ENCODE results near the gene AMBP.

DNA sequence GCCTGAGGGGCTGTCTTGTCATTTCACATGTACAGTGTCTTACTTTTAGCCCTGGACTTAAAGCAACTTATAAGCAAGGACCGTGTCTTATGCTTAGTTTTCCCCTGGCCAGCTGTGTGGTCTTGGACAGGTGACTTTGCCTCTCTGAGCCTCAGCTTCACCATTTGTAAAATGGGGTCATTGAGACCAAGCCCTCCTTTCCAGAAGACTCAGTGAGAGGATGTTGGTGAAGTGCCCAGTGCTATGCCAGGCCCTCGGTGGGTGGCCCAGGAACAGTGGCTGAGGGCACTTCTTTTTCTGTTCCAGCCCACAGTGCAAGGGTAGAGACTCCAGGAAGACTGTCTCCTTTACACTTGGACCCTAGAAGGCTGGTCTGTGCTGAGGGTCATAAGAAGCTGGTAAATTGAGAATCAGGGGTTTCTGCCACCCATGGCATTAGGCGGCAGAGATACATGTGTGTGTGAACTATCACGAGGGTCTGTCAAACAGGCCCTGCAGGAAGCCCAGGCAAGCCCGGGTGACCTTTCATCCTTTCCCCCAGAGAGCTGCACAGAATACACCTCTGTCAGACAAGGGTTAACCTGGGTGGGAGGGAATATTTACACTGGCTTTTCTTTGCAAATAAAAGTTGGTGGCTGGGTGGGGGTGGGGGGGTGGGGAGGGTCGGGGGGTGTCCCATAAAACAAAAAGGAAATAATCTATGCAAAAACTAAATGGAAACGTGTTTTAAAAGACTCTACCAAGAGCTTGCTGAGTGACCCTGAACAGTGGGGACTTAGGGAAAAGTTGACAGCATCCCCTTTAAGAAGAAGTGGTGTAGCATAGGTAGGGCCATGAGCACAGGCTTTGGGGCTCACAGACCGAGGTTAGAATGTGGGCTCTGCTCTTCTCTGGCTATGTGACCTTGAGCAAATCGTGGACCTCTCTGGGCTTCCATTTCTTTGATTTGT, 41.4 kb upstream of the AMBP start:
- TF ChIP-seq CTCF (IDR thresholded peaks at IDR 0.05) (no peak), JUND (IDR thresholded peaks at IDR 0.05) (no peak), RCOR1 (IDR thresholded peaks at IDR 0.05; ENCODE audit: low read length) (no peak), TCF12 (IDR thresholded peaks at IDR 0.05) (no peak), TAF1 (IDR thresholded peaks at IDR 0.05; ENCODE audit: borderline replicate concordance, low read depth, low read length) (no peak), POLR2AphosphoS5 (IDR thresholded peaks at IDR 0.05; ENCODE audit: low read depth, low read length) (no peak), YY1 (IDR thresholded peaks at IDR 0.05; ENCODE audit: low read depth) (no peak), MXI1 (IDR thresholded peaks at IDR 0.05; ENCODE audit: low read depth, low read length) (no peak), FOXJ3 (CRISPR knock-in tag; IDR thresholded peaks at IDR 0.05) (no peak), GATA2 (CRISPR knock-in tag; IDR thresholded peaks at IDR 0.05) (no peak), EP300 (IDR thresholded peaks at IDR 0.05; ENCODE audit: borderline replicate concordance in 1 of 2, low read depth in 1 of 2, low read length in 1 of 2) (no peak), SMC3 (IDR thresholded peaks at IDR 0.05; ENCODE audit: low read depth, low read length) (no peak)
- TF ChIP-seq, protein P1, sequence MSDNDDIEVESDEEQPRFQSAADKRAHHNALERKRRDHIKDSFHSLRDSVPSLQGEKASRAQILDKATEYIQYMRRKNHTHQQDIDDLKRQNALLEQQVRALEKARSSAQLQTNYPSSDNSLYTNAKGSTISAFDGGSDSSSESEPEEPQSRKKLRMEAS (IDR thresholded peaks at IDR 0.05; ENCODE audit: low read depth), result no peak
